Measurements from ENCODE around the gene NDUFS1.

Gene NDUFS1

DNA sequence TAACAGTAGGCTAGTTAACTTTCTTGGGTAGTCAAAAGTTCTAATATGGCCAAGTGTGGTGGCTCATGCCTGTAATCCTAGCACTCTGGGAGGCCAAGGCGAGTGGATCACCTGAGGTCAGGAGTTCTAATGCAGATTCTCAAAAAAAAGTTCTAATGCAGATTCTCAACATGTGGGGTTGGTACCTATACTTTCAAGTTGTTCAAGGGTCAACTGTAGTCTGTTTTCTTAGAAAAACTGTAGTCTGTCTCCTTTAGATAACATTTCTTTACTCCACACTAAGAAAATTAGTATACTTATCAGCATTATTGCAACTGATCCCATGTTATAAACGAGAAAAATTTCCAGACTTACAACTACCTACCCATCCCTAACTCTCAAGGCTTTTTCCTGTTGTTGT is 89.8 kb downstream of the NDUFS1 start:
- Histone ChIP-seq H3K27ac (ENCODE audit: low read length) (no peak overlapping the region), H3K9me3 (ENCODE audit: control insufficient read depth, insufficient read depth, low read length) (no peaks in the 10 kb centered on the region), H3K4me3 (ENCODE audit: low read length) (no peak overlapping the region), H3K27me3 (ENCODE audit: control insufficient read depth, insufficient read depth, low read length) (no peaks in the 10 kb centered on the region), H3K4me1 (ENCODE audit: control insufficient read depth, insufficient read depth, low read length) (0 out of 2 replicates have a peak, but pooled peaks cover 2% of the 10 kb centered on the region), H3K36me3 (ENCODE audit: control insufficient read depth, insufficient read depth, low read length) (no peaks in the 10 kb centered on the region)
- WGBS (ENCODE audit: insufficient coverage, insufficient read length), result no CpG with 5 or more reads among the region's 2 CpGs
- DNase-seq (ENCODE audit: low read depth, low spot score), result no peak

GRCh38 chr2:206068207-206068606 is 91.0 kb downstream of the NDUFS1 start:
- H3K36me3 ChIP-seq (ENCODE audit: control insufficient read depth, insufficient read depth, low read length), result no peaks in the 10 kb centered on the region
- 0 out of 2 replicates have a peak, but pooled peaks cover 2% of the 10 kb centered on the region for H3K4me1 ChIP-seq (ENCODE audit: control insufficient read depth, insufficient read depth, low read length)
- no peaks in the 10 kb centered on the region for H3K27me3 ChIP-seq (ENCODE audit: control insufficient read depth, insufficient read depth, low read length)
- H3K9me3 ChIP-seq (ENCODE audit: control insufficient read depth, insufficient read depth, low read length), result no peaks in the 10 kb centered on the region
- H3K27ac ChIP-seq (ENCODE audit: low read length), result no peak overlapping the region
- no CpG with 5 or more reads among the region's 1 CpG for WGBS (ENCODE audit: insufficient coverage, insufficient read length)
- DNase-seq (ENCODE audit: low read depth, low spot score), result no peak
- no peak overlapping the region for H3K4me3 ChIP-seq (ENCODE audit: low read length)
